ENCODE results near the gene FGD2. TPM values are rescaled to one million over a fixed set of nuclear protein-coding genes. Genes with fewer than 3 reads are reported as not detected.
A peak's percentile ranks its signal among the peaks of the same experiment; 100 is the strongest.

Gene FGD2
- total RNA-seq, 1 experiment from 2014 or later: 0.10 TPM

DNA sequence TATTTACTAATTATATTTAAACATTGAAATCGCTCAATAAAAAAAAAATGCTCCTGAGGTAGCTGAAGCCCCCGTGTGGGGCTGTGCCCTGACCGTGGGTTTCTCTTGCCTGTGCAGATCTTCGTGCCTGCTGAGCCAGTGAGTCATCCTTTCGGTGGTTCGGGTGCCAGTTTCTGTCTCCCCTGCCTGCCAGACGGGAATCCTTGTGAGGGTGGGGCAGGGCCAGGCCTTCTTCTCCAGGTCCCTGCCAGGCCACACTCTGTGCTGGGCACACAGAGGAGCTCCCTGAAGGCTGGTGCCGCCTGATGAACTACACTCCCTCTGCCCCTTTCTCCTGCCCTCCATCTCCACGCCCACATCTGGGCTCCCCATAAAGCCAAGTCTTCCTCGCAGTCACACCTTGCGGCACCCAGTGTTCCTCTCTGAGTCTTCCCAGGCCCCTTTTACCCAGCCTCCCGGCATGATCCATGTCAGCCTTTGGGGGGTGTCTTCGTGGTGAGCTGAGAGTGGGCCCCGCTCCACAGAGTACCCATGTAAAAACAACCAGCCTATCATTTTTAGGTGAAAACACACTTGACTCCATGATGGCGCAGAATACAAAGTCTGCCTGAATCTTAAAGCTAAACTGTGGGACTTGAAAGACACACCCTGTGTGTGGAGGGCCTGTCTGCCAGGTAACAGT, 19.3 kb downstream of the FGD2 start:
- Histone ChIP-seq H3K4me2 (ENCODE audit: low read length) (peak overlapping the region; percentile 81), H3K27me3 (ENCODE audit: insufficient read depth, low read length) (no peaks in the 10 kb centered on the region), H2AFZ (ENCODE audit: low read depth, low read length, poor library complexity, severe bottlenecking) (peak overlapping the region; percentile 4), H3K9me3 (ENCODE audit: control insufficient read depth in 1 of 2, insufficient read depth in 1 of 2, low read depth in 1 of 2, low read length in 2 of 2) (no peaks in the 10 kb centered on the region), H3K4me3 (replicated peaks in 1 of 2; ENCODE audit: low read depth in 1 of 2, low read length in 2 of 2) (peak overlapping the region; percentile 30 to 42), H3K4me1 (ENCODE audit: control insufficient read depth in 1 of 2, insufficient read depth in 2 of 2, low read length in 2 of 2) (peaks cover 31 to 60% of the 10 kb centered on the region in 2 experiments), H3K9me2 (ENCODE audit: insufficient read depth) (no peaks in the 10 kb centered on the region), H3K79me2 (ENCODE audit: insufficient read depth, low read length) (no peaks in the 10 kb centered on the region), H3K36me3 (ENCODE audit: control insufficient read depth in 1 of 2, insufficient read depth in 2 of 2, low read length in 2 of 2) (no peaks in the 10 kb centered on the region), H3K9ac (ENCODE audit: low read length) (peak overlapping the region; percentile 60), H4K20me1 (ENCODE audit: insufficient read depth) (no peaks in the 10 kb centered on the region), H3K27ac (ENCODE audit: low read depth, low read length) (peak overlapping the region; percentile 60)
- peak; percentile 59 for TF ChIP-seq POLR2AphosphoS5 (IDR thresholded peaks at IDR 0.05; ENCODE audit: low read depth, low read length)
- peak; percentile 5 for TF ChIP-seq YY1 (IDR thresholded peaks at IDR 0.05; ENCODE audit: extremely low read depth, insufficient replicate concordance, low read depth, low read length)
- TF ChIP-seq EZH2phosphoT487 (IDR thresholded peaks at IDR 0.05; ENCODE audit: borderline replicate concordance): no peak
- ATAC-seq: peak; percentile 73
- BruUV-seq (replicated peaks): no TSS peak
- ChIA-PET CTCF (interaction anchor here (13.9 kb wide), 1 partner anchor 185 kb away, joined by 331 read pairs; no protein-coding TSS in a partner anchor), RAD21 (ENCODE audit: low non-redundant PET in 1 of 2, low total read pairs in 2 of 2, uncharacterized antibody in 2 of 2, unreplicated experiment in 2 of 2) (interaction anchor here in 1 of 2 experiments (1.2 kb wide), 1 partner anchor 186 kb away, joined by 4 read pairs; no protein-coding TSS in a partner anchor), POLR2A (interaction anchor here (1.0 to 1.3 kb wide), 2 partner anchors 9 to 43 kb away, joined by 3 read pairs; no protein-coding TSS in a partner anchor)
- intact Hi-C loops (cut with micrococcal nuclease): no loop called here
- peak; percentile 70 for DNase-seq (ENCODE audit: low read depth, low spot score)

GRCh38 chr6:37025621-37026466, 20.4 kb downstream of the FGD2 start:
- Histone ChIP-seq H2AFZ (ENCODE audit: low read depth, low read length, poor library complexity, severe bottlenecking) (no peak overlapping the region), H3K27me3 (ENCODE audit: insufficient read depth, low read length) (no peaks in the 10 kb centered on the region), H4K20me1 (ENCODE audit: insufficient read depth) (no peaks in the 10 kb centered on the region), H3K9ac (ENCODE audit: low read length) (peak overlapping the region; percentile 60), H3K4me3 (replicated peaks in 1 of 2; ENCODE audit: low read depth in 1 of 2, low read length in 2 of 2) (no peak overlapping the region), H3K9me3 (ENCODE audit: control insufficient read depth in 1 of 2, insufficient read depth in 1 of 2, low read depth in 1 of 2, low read length in 2 of 2) (peaks cover 0 to 6% of the 10 kb centered on the region in 2 experiments; a peak in 1 of 4 replicates), H3K79me2 (ENCODE audit: insufficient read depth, low read length) (no peaks in the 10 kb centered on the region), H3K27ac (ENCODE audit: low read depth, low read length) (no peak overlapping the region), H3K36me3 (ENCODE audit: control insufficient read depth in 1 of 2, insufficient read depth in 2 of 2, low read length in 2 of 2) (no peaks in the 10 kb centered on the region), H3K4me1 (ENCODE audit: control insufficient read depth in 1 of 2, insufficient read depth in 2 of 2, low read length in 2 of 2) (peaks cover 31 to 60% of the 10 kb centered on the region in 2 experiments), H3K4me2 (ENCODE audit: low read length) (peak overlapping the region; percentile 81), H3K9me2 (ENCODE audit: insufficient read depth) (no peaks in the 10 kb centered on the region)
- ATAC-seq (no peak), DNase-seq (ENCODE audit: low read depth, low spot score) (no peak)
- RAD21 ChIA-PET (ENCODE audit: low non-redundant PET in 1 of 2, low total read pairs in 2 of 2, uncharacterized antibody in 2 of 2, unreplicated experiment in 2 of 2): interaction anchor here in 1 of 2 experiments (1.2 kb wide), 1 partner anchor 184 kb away, joined by 4 read pairs; no protein-coding TSS in a partner anchor
- intact Hi-C loops (cut with micrococcal nuclease): no loop called here
- CTCF ChIA-PET: interaction anchor here (4.3 to 13.9 kb wide), 2 partner anchors 7 to 184 kb away, joined by 26 to 331 read pairs; no protein-coding TSS in a partner anchor
- BruUV-seq (replicated peaks): no TSS peak
- POLR2A ChIA-PET: interaction anchor here (0.8 kb wide), 1 partner anchor 31 kb away, joined by 3 read pairs; no protein-coding TSS in a partner anchor
- no peak for TF ChIP-seq EGR1 (IDR thresholded peaks at IDR 0.05; ENCODE audit: low read depth)
- TF ChIP-seq SRF (IDR thresholded peaks at IDR 0.05; ENCODE audit: low read depth): no peak
- TF ChIP-seq, protein P1, sequence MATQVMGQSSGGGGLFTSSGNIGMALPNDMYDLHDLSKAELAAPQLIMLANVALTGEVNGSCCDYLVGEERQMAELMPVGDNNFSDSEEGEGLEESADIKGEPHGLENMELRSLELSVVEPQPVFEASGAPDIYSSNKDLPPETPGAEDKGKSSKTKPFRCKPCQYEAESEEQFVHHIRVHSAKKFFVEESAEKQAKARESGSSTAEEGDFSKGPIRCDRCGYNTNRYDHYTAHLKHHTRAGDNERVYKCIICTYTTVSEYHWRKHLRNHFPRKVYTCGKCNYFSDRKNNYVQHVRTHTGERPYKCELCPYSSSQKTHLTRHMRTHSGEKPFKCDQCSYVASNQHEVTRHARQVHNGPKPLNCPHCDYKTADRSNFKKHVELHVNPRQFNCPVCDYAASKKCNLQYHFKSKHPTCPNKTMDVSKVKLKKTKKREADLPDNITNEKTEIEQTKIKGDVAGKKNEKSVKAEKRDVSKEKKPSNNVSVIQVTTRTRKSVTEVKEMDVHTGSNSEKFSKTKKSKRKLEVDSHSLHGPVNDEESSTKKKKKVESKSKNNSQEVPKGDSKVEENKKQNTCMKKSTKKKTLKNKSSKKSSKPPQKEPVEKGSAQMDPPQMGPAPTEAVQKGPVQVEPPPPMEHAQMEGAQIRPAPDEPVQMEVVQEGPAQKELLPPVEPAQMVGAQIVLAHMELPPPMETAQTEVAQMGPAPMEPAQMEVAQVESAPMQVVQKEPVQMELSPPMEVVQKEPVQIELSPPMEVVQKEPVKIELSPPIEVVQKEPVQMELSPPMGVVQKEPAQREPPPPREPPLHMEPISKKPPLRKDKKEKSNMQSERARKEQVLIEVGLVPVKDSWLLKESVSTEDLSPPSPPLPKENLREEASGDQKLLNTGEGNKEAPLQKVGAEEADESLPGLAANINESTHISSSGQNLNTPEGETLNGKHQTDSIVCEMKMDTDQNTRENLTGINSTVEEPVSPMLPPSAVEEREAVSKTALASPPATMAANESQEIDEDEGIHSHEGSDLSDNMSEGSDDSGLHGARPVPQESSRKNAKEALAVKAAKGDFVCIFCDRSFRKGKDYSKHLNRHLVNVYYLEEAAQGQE (IDR thresholded peaks at IDR 0.05; ENCODE audit: low read depth): no peak
- TF ChIP-seq CTCF (IDR thresholded peaks at IDR 0.05 in 2 of 3, conservative IDR thresholded peaks at IDR 0.05 in 1 of 3; ENCODE audit: borderline replicate concordance in 1 of 3, insufficient read depth in 1 of 3, low read depth in 2 of 3, low read length in 2 of 3): no peak
- TF ChIP-seq TCF7L2 (IDR thresholded peaks at IDR 0.05; ENCODE audit: borderline replicate concordance, extremely low read depth, insufficient read depth, insufficient read length): no peak
- TF ChIP-seq EZH2 (IDR thresholded peaks at IDR 0.05): no peak
- TF ChIP-seq, protein P2, sequence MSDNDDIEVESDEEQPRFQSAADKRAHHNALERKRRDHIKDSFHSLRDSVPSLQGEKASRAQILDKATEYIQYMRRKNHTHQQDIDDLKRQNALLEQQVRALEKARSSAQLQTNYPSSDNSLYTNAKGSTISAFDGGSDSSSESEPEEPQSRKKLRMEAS (IDR thresholded peaks at IDR 0.05): no peak
